GM18511 (cell line): ENCODE results near the gene FLT1.
A peak's percentile ranks its signal among the peaks of the same experiment; 100 is the strongest.

Experiments
- ATAC-seq: cut with Tn5 transposase; IDR thresholded peaks from one replicate; pipeline ENCODE4 v1.9.1; 2021; ENCODE audit warnings: mild to moderate bottlenecking, moderate library complexity; ENCODE audit not compliant: unreplicated experiment

FLT1 gene

DNA sequence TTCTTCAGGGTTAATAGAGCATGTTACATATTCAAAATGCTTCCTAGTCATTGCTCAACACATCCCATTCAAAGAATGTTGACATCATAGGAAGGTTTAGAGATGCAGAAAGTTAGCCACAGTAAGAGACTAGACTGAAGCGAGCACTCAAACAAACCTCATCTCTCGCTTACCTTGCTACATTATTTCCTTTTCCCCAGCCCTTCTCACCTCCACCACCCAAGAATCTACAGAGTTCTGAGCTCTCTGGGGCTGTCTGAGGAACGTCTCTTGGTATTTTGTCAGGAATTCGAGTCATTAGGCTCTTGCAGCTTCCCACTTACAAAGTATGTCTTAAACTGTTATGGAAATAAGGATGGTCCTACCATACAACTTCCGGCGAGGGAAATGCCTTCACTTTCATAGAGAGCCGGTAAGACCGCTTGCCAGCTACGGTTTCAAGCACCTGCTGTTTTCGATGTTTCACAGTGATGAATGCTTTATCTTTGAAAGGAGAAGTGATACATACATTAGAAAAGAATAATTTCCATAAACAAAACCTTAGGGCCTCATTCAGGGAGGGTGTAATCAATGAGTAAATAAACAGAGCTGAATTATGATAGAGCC lies 65.1 kb downstream of the FLT1 start:
- peak; percentile 95 for ATAC-seq

DNA sequence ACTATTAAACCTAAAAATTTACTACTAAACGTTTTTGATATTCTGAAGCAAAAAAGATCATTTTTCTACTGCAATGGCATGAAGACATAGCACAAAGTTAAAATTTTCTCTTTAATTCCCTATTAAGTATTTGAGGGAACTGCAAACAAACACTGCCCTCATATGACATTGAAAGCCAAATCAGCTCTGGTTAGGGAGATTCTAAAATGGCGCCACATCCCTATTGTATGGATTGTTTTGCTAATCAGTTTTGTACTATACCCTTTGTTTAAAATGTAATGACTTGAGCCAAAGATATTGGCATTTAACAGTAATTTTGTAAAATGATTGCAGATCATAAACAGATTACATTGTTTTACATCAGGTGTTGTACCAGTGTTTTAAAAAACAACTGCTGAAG lies 65.8 kb downstream of the FLT1 start:
- no peak for ATAC-seq

DNA sequence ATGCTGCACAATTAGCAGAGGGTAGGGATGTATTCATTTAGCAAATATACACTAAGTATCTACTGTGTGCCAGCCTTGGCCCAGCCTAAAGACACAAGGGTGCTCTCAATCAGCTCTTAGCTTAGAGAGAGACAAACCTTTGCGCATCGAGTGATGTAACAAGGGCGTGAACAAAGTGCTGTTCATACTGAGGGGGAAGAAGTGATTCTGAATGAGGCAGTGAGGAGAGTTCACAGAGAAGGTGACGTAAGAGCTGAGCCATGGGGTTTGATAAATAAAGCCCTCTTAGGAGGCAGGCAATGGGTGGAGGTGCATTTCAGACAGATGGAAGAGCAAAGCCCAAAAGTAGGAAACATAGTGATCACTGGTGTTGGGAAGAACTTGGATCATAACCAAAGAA lies 68.5 kb downstream of the FLT1 start:
- no peak for ATAC-seq

GRCh38 chr13:28425793-28426192 lies 69.1 kb downstream of the FLT1 start:
- ATAC-seq, result no peak

DNA sequence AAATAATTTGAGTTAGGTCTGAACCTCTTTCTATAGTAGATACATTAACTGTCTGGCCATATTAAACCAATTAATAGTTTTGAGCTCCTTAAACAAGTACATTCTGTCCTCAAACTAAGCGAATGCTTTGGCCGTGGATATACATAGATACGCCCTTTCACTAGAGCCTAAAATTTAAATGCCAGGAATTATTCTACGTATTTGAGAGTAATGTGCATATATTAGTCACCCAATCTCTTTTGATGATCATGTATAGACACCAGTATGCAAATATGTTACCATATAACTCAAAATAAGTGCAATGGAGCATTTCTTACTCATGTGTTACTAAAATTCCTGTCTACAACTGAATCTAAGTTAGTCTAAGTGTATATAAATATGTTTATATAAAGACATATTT lies 70.4 kb downstream of the FLT1 start:
- no peak for ATAC-seq

DNA sequence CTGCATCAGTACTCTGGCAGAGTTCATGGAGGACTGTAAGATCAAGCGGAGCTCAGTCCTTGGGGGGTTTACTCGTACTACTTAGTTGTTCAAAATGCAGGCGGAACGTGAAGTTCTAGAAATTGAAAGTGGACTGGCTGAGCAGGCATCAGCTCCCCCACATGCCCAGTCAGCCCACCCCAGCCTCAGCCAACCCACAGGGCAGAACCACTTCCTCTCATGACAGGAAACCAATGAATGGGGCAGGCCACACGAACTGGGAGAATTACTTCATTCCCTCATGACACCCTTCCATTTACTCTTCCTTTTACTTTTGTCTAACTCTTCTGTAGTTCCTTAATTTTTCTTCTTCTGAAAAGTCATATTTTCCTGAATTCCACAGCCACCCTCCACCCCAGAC lies 71.9 kb downstream of the FLT1 start:
- ATAC-seq, result peak; percentile 92

GRCh38 chr13:28421676-28422410 lies 73.1 kb downstream of the FLT1 start:
- no peak for ATAC-seq

DNA sequence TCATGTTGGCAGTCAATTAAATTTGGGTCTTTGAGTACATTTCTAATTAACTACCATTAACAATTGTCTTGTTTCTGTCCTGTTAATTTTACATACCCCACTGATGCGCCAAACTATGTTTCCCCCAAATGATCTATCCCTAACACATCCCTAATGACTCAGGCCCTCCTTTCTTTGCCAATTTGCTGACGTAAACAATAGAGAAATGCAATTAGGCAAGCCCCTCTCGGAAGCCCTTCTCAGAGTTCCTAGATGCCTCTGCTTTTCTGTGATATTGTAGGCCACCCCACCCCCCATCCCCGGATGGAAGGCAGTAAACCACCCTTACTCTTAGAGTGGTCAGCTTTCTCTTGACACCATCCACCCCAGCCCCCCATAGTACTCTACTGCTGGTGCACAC lies 74.2 kb downstream of the FLT1 start:
- no peak for ATAC-seq

GRCh38 chr13:28415994-28416421 lies 78.9 kb downstream of the FLT1 start:
- no peak for ATAC-seq

GRCh38 chr13:28413999-28414398 lies 80.9 kb downstream of the FLT1 start:
- no peak for ATAC-seq

GRCh38 chr13:28412981-28413380 lies 81.9 kb downstream of the FLT1 start:
- no peak for ATAC-seq

DNA sequence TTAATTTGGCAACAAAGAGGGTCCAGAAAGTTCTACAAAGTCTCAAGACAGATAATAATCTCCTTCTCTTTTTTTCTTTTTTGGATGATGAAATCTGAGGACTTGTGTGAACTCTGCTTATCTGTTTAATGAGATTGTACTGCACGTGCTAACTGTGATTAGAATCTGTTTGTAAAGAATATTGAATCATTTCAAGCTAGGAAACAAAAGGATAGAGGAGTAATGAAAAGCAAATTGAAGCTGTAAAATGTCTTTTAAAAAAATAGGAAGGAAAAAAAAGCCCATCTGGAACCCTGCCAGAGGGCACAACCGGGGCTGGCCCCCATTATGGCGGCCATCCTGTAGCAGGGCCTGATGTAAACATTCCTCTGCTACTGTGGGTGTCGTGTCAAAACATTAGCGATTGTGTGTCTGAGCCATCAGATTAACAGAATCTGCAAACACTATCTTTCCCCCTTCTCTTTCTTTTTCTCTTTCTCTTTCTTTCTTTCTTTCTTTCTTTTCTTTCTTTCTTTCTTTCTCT lies 83.0 kb downstream of the FLT1 start:
- ATAC-seq, result no peak

DNA sequence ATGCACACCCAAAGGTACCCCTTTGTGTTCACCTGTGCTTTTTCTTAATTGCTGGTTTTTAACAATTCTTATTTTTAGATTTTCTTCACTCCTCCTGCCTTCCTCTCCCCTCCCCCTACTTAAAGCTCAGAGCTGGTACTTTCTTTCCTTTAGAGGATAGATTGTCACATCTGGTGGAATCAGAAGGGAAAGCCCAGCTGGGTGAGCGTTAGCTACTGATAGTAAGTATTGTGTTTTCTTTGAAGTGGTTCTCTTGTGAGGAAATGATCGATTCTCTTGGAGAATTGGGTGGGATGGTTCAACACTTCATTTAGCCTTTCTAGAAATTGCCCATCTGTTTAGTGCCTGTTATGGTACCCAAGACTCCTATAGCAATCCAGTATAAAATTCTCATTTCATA lies 84.8 kb downstream of the FLT1 start:
- no peak for ATAC-seq

DNA sequence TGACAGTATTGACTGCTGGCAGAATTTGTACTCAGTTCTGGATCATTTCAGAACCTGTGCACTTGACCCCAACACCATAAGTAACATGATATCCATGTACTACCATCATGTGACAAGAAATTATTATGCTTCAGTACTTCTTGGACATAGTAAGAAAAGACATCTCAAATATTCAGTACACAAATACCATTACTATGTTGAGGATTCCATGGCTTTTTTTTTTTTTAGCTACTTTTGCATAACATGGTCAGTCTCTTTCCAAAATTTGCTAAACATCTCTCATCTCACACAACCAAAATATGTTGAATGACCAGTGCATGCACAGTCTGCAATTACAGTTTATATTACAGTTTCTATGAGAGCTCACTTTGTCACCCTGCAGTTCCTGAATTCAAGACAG lies 85.3 kb downstream of the FLT1 start:
- no peak for ATAC-seq

DNA sequence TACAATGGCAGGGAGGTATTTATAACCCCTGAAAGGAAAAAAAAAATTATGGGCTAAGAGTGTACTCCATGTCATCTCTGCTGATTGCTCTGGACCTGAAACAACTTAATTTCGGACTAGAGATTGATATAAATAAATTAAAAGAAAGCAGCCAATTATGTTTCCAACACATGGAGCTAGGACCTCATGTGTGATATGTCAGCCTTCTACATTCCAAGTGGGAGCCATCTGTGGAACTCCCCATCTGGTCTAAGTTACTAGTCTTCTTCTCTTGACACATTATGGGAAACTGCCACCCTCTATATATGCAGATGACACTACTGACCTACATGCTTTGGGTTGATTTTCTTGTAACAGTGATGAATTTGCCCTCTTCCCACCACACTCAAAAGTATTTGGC lies 86.1 kb downstream of the FLT1 start:
- no peak for ATAC-seq

DNA sequence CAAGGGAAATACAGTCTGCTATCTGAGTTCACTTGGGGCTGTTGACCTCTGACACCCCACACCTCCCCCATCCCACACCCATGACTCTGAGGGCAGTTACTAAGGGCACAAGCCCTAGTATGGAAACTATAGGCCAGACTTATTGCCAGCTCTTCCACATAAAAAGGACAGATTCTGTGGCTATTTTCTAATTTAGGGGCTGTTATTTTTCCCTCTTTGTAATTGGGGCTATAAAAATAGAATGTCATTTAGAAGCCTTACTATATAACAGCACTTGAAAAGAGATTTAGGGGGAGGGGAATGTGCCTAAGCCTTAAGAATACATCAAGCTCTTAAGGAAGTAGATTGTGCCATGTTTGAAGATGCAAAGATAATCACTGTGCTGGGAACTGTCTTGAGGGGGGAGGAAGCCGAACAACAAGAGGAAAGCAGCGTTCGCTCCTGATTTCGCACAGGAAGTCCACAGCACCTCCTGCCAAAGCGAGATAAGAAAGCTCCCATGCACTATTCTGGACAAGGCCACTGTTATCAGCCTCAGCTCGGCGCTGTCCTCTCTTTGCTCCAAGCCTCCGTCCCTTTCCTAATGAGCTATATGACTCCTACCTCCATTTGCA lies 86.6 kb downstream of the FLT1 start:
- no peak for ATAC-seq

DNA sequence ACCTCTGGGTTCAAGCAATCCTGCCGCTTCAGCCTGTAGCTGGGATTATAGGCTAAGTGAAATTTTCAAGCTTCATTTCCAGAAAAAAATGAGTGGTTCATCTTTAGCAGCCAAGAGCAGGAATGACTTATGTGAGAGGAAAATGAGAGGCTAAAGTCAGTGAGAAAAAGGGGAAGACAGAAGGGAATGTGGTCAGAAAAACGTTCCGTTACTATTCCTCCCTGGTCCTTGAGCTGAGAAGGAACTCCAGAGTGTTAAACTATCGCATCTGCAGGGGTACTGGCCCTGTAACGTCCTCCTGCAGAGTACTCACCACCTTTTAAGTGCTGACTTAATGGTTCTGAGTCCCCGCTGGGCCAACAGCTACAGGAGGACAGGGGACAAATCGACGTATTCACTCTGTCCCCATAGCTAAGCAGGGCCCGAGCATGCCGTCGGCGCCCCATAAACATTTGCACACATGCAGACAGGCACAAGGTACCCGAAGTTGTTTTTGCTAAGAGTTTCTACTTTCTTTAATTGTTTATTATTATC lies 88.1 kb downstream of the FLT1 start:
- ATAC-seq, result no peak

DNA sequence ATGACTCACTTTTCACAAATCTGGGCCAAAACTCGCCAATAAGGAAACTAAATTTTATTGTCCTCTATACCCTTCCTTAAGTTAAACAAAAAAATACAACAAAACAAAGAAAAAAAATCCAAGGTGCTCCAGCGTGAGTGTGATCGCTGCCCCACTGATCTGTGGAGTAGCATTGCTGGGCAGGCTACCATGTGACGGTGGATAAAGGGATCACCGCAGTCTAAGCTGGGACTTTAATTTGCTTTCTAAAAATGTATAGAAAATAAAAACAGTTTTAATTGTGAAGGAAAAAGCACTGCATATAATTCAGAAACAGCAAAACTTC lies 92.9 kb downstream of the FLT1 start:
- no peak for ATAC-seq

GRCh38 chr13:28401303-28402056 lies 93.4 kb downstream of the FLT1 start:
- peak; percentile 59 for ATAC-seq

DNA sequence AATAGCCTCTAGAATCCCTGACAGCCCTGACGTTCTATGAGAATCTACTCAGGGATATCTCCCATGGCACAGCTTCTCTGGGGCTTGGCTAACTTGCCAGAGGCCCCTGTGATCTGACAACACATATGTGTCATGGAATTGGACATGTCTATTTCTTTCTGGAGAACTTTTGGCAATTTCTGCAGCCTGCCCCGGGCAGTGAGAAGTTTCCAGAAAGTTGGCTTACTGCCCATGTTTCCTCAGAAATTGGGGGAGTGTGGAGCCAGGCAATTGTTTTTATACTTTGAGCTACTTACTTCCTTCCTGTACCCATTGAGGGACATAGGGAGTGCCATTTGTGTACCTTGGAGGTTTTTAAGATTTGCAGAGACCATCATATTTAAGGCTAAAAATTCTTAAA lies 98.9 kb downstream of the FLT1 start:
- ATAC-seq, result no peak

- no peak for ATAC-seq
These were observed 100.5 kb downstream of the FLT1 start for GRCh38 chr13:28394422-28394821.
